Cardiac muscle cell (in vitro differentiated cells and primary cell): Measurements from ENCODE around the gene NRBF2. TPM values are rescaled to one million over a fixed set of nuclear protein-coding genes. Genes with fewer than 3 reads are reported as not detected.
A peak's percentile ranks its signal among the peaks of the same experiment; 100 is the strongest.

ENCODE experiments used
- DNase-seq, 2 donors: peaks; one replicate each; pipeline versions ENCODE4 v3.0.0 to v3.0.0-alpha.2; 2010 to 2017; ENCODE audit warnings: low read depth in 1 of 2, low spot score in 1 of 2
- H3K27ac ChIP-seq: fragments of 200-600 bp; sonication (generic); 2 replicates; pipeline ENCODE4 v1.5.1; 2016
- H3K27me3 ChIP-seq: fragments of 200-600 bp; sonication (generic); 2 replicates; pipeline ENCODE4 v1.6.0; 2016; ENCODE audit warnings: control low read depth
- H3K36me3 ChIP-seq: fragments of 200-600 bp; sonication (generic); 2 replicates; pipeline ENCODE4 v1.5.1; 2016; ENCODE audit warnings: control low read depth
- H3K4me1 ChIP-seq: fragments of 200-600 bp; sonication (generic); 2 replicates; pipeline ENCODE4 v1.8.1; 2017; ENCODE audit warnings: low read depth, mild to moderate bottlenecking, mixed run types
- H3K4me3 ChIP-seq: fragments of 200-600 bp; sonication (generic); 2 replicates; pipeline ENCODE4 v1.5.1; 2016; ENCODE audit warnings: mild to moderate bottlenecking
- H3K9me3 ChIP-seq: fragments of 200-600 bp; sonication (generic); 2 replicates; pipeline ENCODE4 v1.5.1; 2017; ENCODE audit warnings: low read depth, mild to moderate bottlenecking, control low read depth
- polyA plus RNA-seq: library from polyadenylated mRNA; unstranded; fragments of >200 nt; fragmentation: Nextera tagmentation; extraction: Ambion mirVana; gene quantifications from 2 replicates; pipeline ENCODE4 v1.2.1, GENCODE V29; 2016
- total RNA-seq: library from RNA; depleted of rRNA; stranded (reverse); fragments of >200 nt; gene quantifications from 2 replicates; pipeline ENCODE4 v1.2.3, GENCODE V29; 2016
- TF ChIP-seq, protein P1 (sequence below): IDR thresholded peaks from 2 replicates; pipeline ENCODE4 v1.5.1; 2012; ENCODE audit warnings: low read depth, mild to moderate bottlenecking, low read length

Gene NRBF2
- total and polyA plus RNA-seq, 2 experiments from 2014 or later = 16.4 to 25.2 TPM

DNA sequence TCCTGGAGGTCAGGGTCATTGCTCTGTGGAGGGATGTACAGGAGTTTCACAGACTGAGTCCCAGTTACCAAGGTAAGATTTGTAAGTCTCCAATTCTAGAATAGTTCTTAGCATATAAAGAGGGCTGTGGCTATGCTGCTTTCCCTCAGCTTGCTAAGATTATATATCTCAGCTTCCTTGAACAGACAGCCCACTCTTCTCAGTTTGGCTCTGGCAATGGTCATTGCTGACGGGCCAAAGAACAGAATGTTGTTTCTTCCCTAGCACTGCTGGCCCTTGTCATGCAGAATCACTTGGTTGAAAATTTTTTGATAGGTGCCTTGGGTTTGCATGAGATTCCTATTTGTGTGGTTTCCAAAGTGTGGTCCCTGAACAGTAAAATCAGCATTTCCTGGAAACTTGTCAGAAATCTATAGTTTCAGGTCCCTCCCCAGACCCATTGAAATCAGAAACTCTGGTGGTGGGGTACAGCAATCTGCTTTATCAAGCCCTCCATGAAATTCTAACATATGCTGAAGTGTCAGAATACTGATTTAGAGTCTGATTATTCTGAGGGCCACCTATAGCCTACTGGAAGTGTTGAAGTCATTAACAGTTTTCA is 38.2 kb downstream of the NRBF2 start:
- TF ChIP-seq, protein P1, sequence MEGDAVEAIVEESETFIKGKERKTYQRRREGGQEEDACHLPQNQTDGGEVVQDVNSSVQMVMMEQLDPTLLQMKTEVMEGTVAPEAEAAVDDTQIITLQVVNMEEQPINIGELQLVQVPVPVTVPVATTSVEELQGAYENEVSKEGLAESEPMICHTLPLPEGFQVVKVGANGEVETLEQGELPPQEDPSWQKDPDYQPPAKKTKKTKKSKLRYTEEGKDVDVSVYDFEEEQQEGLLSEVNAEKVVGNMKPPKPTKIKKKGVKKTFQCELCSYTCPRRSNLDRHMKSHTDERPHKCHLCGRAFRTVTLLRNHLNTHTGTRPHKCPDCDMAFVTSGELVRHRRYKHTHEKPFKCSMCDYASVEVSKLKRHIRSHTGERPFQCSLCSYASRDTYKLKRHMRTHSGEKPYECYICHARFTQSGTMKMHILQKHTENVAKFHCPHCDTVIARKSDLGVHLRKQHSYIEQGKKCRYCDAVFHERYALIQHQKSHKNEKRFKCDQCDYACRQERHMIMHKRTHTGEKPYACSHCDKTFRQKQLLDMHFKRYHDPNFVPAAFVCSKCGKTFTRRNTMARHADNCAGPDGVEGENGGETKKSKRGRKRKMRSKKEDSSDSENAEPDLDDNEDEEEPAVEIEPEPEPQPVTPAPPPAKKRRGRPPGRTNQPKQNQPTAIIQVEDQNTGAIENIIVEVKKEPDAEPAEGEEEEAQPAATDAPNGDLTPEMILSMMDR = no peak
- H3K4me3 ChIP-seq = no peak overlapping the region
- DNase-seq = peak in 1 of 2 donors; percentile 61
- peak overlapping the region; percentile 85 for H3K27ac ChIP-seq
- H3K9me3 ChIP-seq = no peaks in the 10 kb centered on the region
- peaks cover 46% of the 10 kb centered on the region for H3K36me3 ChIP-seq
- H3K27me3 ChIP-seq = no peaks in the 10 kb centered on the region
- H3K4me1 ChIP-seq = peaks cover 33% of the 10 kb centered on the region

DNA sequence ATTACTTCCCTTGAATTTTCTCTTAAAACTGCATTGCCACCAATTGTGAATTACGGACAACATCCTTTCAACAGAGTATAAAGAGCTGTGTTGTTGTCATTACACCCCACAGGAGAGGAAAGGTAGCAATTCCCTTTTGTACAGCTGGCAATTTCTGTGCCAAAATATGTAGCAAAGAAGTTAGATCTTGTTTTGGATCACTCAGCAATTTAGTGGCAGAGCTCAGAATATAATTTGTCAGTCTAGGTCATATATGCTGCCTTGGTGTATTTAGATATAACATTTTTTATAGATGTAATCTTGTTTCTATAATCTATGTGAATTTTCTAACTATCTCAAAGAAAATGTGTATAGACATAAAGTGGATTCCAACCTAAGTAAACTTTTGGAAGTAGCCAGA is 38.8 kb downstream of the NRBF2 start:
- Histone ChIP-seq H3K27me3 (no peaks in the 10 kb centered on the region), H3K4me3 (no peak overlapping the region), H3K27ac (peak overlapping the region; percentile 85), H3K4me1 (peaks cover 33% of the 10 kb centered on the region), H3K9me3 (no peaks in the 10 kb centered on the region), H3K36me3 (peaks cover 49% of the 10 kb centered on the region)
- TF ChIP-seq, protein P1 = no peak
- DNase-seq = no peak

DNA sequence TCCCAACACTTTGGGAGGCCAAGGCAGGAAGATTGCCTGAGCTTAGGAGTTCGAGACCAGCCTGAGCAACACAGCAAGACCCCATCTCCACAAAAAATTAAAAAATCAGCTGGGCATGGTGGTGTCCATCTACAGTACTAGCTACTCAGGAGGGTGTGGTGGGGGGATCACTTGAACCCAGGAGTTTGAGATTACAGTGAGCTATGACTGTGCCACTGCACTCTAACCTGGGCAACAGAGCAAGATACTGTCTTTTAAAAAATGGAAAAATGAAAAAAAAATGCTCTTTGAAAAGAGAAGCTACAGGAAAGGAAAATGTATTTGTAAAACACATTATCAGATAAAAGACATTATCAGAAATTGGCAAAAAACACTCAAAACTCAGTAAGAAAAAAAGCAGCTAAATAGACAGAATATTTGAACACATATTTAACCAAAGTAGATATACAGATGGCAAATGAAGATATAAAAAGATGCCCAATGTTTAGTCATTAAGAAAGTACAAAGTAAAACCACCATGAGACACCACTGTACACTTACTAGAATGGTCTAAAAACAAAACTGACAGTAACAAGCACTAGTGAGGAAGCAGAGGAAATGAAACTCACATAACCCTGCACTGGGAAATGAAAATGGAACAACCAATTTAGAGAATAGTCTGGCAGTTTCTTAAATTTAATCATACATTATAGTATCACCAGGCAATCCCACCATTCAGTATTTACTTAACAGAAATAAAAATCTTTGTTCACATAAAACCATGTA is 40.5 kb downstream of the NRBF2 start:
- no peak for DNase-seq
- Histone ChIP-seq H3K27me3 (no peaks in the 10 kb centered on the region), H3K9me3 (no peaks in the 10 kb centered on the region), H3K4me1 (peaks cover 33% of the 10 kb centered on the region), H3K4me3 (no peak overlapping the region), H3K36me3 (peaks cover 53% of the 10 kb centered on the region), H3K27ac (peak overlapping the region; percentile 85)
- TF ChIP-seq, protein P1 = no peak

DNA sequence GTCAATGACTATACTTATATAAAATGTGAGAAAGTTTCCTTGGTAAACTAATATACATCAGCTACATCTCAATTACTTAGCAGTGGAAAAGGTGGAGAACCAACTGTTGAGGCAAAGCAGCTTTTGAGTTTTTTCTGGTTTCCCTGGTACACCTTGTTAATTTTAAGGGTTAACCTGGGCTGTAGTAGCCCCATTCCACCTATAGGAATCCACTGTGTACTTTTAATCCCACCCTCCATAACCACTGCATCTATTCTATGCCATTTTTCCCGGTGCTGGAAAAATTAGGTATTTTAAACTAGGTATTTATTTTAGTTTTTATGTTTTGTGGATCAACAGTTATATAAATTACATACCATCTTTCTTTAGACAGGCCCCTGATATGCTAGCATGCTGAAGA is 42.4 kb downstream of the NRBF2 start:
- Histone ChIP-seq H3K27me3 (no peaks in the 10 kb centered on the region), H3K4me3 (no peak overlapping the region), H3K4me1 (peaks cover 31% of the 10 kb centered on the region), H3K9me3 (no peaks in the 10 kb centered on the region), H3K27ac (no peak overlapping the region), H3K36me3 (peaks cover 59% of the 10 kb centered on the region)
- TF ChIP-seq, protein P1 = no peak
- no peak for DNase-seq

DNA sequence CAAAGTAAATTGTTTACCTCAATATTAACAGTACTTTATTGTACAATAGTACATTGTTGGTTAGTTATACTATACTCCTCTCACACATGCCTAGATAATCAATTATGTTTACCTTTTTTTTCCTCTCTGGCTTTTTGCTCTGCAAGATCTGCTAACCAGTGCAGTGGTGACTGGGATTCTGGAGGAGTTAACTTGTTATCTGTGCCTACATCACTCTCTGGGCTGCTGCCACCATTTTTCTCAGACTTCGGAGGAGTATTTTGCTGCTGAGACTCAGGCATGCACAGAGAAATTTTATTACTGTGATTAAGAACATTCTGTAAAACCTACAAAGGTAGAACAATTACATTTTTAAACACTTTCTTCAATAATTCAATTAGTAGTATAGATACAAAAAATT is 59.7 kb downstream of the NRBF2 start:
- Histone ChIP-seq H3K27me3 (no peaks in the 10 kb centered on the region), H3K9me3 (no peaks in the 10 kb centered on the region), H3K4me3 (no peak overlapping the region), H3K4me1 (no peaks in the 10 kb centered on the region), H3K36me3 (peaks cover 87% of the 10 kb centered on the region), H3K27ac (no peak overlapping the region)
- DNase-seq = peak in 1 of 2 donors; percentile 74
- TF ChIP-seq, protein P1 = no peak
